Measurements from ENCODE around the gene PID1.
A peak's percentile ranks its signal among the peaks of the same experiment; 100 is the strongest.

Gene PID1

GRCh38 chr2:229111744-229112143, 159.3 kb downstream of the PID1 start:
- no peak for DNase-seq (ENCODE audit: low read depth)

GRCh38 chr2:229109195-229109594, 161.9 kb downstream of the PID1 start:
- no peak for DNase-seq (ENCODE audit: low read depth)

- DNase-seq (ENCODE audit: low read depth), result no peak
Observed at GRCh38 chr2:229107601-229108000, 163.5 kb downstream of the PID1 start.

- DNase-seq (ENCODE audit: low read depth), result no peak
Observed at GRCh38 chr2:229104974-229105387, 166.1 kb downstream of the PID1 start.

- no peak for DNase-seq (ENCODE audit: low read depth)
Observed at GRCh38 chr2:229104025-229104424, 167.1 kb downstream of the PID1 start.

- DNase-seq (ENCODE audit: low read depth), result no peak
Observed at GRCh38 chr2:229101314-229101713, 169.8 kb downstream of the PID1 start.

- DNase-seq (ENCODE audit: low read depth), result no peak
Observed at GRCh38 chr2:229099231-229099630, 171.9 kb downstream of the PID1 start.

- DNase-seq (ENCODE audit: low read depth), result no peak
Observed at GRCh38 chr2:229098801-229099200, 172.3 kb downstream of the PID1 start.

- no peak for DNase-seq (ENCODE audit: low read depth)
Observed at GRCh38 chr2:229096409-229097066, 174.5 kb downstream of the PID1 start.

GRCh38 chr2:229095472-229095871, 175.6 kb downstream of the PID1 start:
- no peak for DNase-seq (ENCODE audit: low read depth)

- DNase-seq (ENCODE audit: low read depth), result no peak
Observed at GRCh38 chr2:229090225-229090624, 180.9 kb downstream of the PID1 start.

GRCh38 chr2:229089776-229090175, 181.3 kb downstream of the PID1 start:
- DNase-seq (ENCODE audit: low read depth), result no peak

- no peak for DNase-seq (ENCODE audit: low read depth)
Observed at GRCh38 chr2:229088966-229089700, 182.0 kb downstream of the PID1 start.

- DNase-seq (ENCODE audit: low read depth), result no peak
Observed at GRCh38 chr2:229088517-229088913, 182.6 kb downstream of the PID1 start.

GRCh38 chr2:229087843-229088516, 183.1 kb downstream of the PID1 start:
- DNase-seq (ENCODE audit: low read depth), result no peak

- no peak for DNase-seq (ENCODE audit: low read depth)
Observed at GRCh38 chr2:229087267-229087666, 183.8 kb downstream of the PID1 start.

GRCh38 chr2:229085439-229085838, 185.6 kb downstream of the PID1 start:
- no peak for DNase-seq (ENCODE audit: low read depth)

GRCh38 chr2:229084447-229084846, 186.6 kb downstream of the PID1 start:
- no peak for DNase-seq (ENCODE audit: low read depth)

- no peak for DNase-seq (ENCODE audit: low read depth)
Observed at GRCh38 chr2:229083606-229084340, 187.3 kb downstream of the PID1 start.

GRCh38 chr2:229081411-229081810, 189.7 kb downstream of the PID1 start:
- no peak for DNase-seq (ENCODE audit: low read depth)

GRCh38 chr2:229080172-229080571, 190.9 kb downstream of the PID1 start:
- no peak for DNase-seq (ENCODE audit: low read depth)

- DNase-seq (ENCODE audit: low read depth), result peak; percentile 5
Observed at GRCh38 chr2:229076886-229077285, 194.2 kb downstream of the PID1 start.
